Left lung (tissue), 10 donors: ENCODE data around the gene AGL. TPM values are rescaled to one million over a fixed set of nuclear protein-coding genes. Genes with fewer than 3 reads are reported as not detected.

Experiments
- ATAC-seq: fragments of 200-7000 bp; cut with Tn5 transposase; one replicate; pipeline ENCODE4 v1.9.1; 2020; ENCODE audit warnings: moderate library complexity
- DNase-seq, 4 donors: peaks; one replicate each; pipeline ENCODE4 v3.0.0-alpha.2; 2013 to 2020
- H3K27ac ChIP-seq, 2 donors: fragments of 200-600 bp; sonication (generic) in 1 of 2; one replicate each; pipeline versions ENCODE4 v1.5.0 to v1.8.0; 2020 to 2021
- H3K27me3 ChIP-seq, 2 donors: fragments of 200-600 bp; sonication (generic) in 1 of 2; one replicate each; pipeline versions ENCODE4 v1.5.0 to v1.8.0; 2020 to 2021
- H3K36me3 ChIP-seq, 2 donors: fragments of 200-600 bp; sonication (generic) in 1 of 2; one replicate each; pipeline versions ENCODE4 v1.5.0 to v1.8.0; 2020 to 2021
- H3K4me1 ChIP-seq, 2 donors: fragments of 200-600 bp; one replicate each; pipeline ENCODE4 v1.8.0; 2021
- H3K4me3 ChIP-seq, 2 donors: fragments of 200-600 bp; sonication (generic) in 1 of 2; one replicate each; pipeline versions ENCODE4 v1.5.0 to v1.8.0; 2020 to 2021; ENCODE audit warnings: mild to moderate bottlenecking in 1 of 2
- H3K9me3 ChIP-seq, 2 donors: fragments of 200-600 bp; sonication (generic) in 1 of 2; one replicate each; pipeline versions ENCODE4 v1.5.0 to v1.8.0; 2020 to 2021
- intact Hi-C, 2 donors: fragments of 100-400 bp; cut with DNase I; formaldehyde crosslinking; loops; one replicate each; pipeline versions ENCODE4 v1.11.2 to v1.14.2; 2022
- polyA plus RNA-seq, 6 donors: library from polyadenylated mRNA; unstranded; fragments of 120-200 nt; gene quantifications; one replicate each; pipeline ENCODE4 v1.2.1, GENCODE V29; 2013; ENCODE audit not compliant: insufficient read length in 6 of 6
- total RNA-seq, 2 donors: library from RNA; stranded (reverse); fragmentation: NEBNext Ultra II Directional; extraction: Animal tissue kit (Norgen Biotek cat#: 25700); gene quantifications; one replicate each; pipeline ENCODE4 v1.2.1, GENCODE V29; 2021
- TF ChIP-seq, protein P1 (sequence below), 2 donors: fragments of 200-600 bp; sonication (generic) in 1 of 2; IDR thresholded peaks; one replicate each; pipeline versions ENCODE4 v1.5.0 to v1.8.0; 2021; ENCODE audit warnings: antibody characterized with exemption in 2 of 2
- donor health status: DM: no; HTN: yes; CAD: no.
- donor health status: DM: no; HTN: no; CAD: no.

The AGL gene
- total and polyA plus RNA-seq, 8 donors, result 16.9 to 38.4 (median 22.0) TPM

DNA sequence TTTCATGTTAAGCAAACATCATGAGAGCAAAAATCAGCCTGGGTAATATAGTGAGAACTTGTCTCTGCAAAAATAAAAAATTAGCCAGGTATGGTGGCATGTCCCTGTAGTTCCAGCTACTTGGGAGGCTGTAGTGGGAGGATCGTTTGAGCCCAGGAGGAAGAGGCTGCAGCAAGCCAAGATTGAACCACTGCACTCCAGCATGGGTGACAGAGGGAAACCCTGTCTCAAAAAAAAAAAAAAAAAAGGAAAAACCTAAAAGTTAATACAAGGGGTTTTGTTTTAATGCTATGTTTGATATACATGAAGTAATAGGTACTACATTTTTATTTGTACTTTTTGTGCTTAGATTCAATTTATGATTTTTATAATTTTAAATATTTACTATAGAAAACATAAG, 92.6 kb downstream of the AGL start:
- intact Hi-C loops, result no loop called here
- Histone ChIP-seq H3K36me3 (no peaks in the 10 kb centered on the region), H3K4me1 (no peaks in the 10 kb centered on the region), H3K27me3 (no peaks in the 10 kb centered on the region), H3K9me3 (no peaks in the 10 kb centered on the region), H3K4me3 (no peak overlapping the region), H3K27ac (no peak overlapping the region)
- no peak for DNase-seq
- no peak for ATAC-seq
- TF ChIP-seq, protein P1, sequence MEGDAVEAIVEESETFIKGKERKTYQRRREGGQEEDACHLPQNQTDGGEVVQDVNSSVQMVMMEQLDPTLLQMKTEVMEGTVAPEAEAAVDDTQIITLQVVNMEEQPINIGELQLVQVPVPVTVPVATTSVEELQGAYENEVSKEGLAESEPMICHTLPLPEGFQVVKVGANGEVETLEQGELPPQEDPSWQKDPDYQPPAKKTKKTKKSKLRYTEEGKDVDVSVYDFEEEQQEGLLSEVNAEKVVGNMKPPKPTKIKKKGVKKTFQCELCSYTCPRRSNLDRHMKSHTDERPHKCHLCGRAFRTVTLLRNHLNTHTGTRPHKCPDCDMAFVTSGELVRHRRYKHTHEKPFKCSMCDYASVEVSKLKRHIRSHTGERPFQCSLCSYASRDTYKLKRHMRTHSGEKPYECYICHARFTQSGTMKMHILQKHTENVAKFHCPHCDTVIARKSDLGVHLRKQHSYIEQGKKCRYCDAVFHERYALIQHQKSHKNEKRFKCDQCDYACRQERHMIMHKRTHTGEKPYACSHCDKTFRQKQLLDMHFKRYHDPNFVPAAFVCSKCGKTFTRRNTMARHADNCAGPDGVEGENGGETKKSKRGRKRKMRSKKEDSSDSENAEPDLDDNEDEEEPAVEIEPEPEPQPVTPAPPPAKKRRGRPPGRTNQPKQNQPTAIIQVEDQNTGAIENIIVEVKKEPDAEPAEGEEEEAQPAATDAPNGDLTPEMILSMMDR (IDR thresholded peaks at IDR 0.05), result no peak

DNA sequence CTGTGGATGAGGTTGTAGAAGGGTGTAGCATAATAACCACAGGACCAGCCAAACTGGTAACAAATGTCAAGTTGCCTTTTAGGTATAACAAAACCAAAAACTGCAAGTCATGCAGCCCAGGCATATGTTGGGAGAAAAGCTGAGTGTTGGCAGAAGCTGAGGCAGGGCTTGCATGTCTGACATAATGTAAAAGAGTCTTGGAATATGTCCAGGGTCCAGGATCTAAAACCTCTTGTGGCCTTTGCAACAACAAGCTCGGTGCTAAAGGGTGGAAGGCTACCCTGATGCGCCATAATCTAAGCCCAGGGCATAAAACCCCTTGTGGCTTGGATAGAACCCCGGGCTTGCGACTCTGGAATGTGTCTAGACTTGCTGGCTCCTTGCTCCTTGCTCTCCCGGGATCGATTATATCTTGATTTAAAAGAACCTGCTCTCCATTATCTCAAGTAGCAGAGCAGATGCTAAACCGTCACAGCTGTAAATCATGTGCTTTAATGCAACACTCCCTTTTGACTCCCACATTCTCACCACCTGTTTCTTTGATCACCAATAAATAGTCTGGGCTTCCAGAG, 93.1 kb downstream of the AGL start:
- H3K9me3 ChIP-seq, result no peaks in the 10 kb centered on the region

DNA sequence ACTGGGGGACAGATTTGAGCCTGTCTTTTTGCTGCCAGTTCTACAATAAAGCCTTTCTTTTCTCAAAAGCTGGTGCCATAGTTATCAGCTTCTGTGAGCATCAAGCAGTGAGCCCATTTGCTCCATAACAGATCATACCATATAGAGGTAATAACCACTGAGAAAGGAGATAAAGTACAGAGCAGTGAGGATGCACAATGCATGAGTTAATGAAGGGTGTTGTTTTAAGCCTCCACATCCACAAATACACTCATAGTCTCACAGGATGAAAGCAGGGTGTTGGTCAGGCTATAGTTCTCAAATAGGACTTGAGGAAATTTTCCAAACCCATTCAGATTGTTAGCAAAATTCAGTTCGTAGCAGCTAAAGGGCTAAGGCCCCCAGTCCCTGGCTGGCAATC, 94.0 kb downstream of the AGL start:
- Histone ChIP-seq H3K27ac (no peak overlapping the region), H3K4me1 (no peaks in the 10 kb centered on the region), H3K36me3 (no peaks in the 10 kb centered on the region), H3K4me3 (no peak overlapping the region), H3K27me3 (no peaks in the 10 kb centered on the region), H3K9me3 (no peaks in the 10 kb centered on the region)
- TF ChIP-seq, protein P1 (IDR thresholded peaks at IDR 0.05), result no peak
- intact Hi-C loops, result no loop called here
- ATAC-seq (no peak), DNase-seq (no peak)

More for the DNA sequence above, 93.1 kb downstream of the AGL start:
- no peaks in the 10 kb centered on the region for H3K4me1 ChIP-seq
- H3K27me3 ChIP-seq, result no peaks in the 10 kb centered on the region
- no peak overlapping the region for H3K27ac ChIP-seq
- no peaks in the 10 kb centered on the region for H3K36me3 ChIP-seq
- TF ChIP-seq, protein P1 (IDR thresholded peaks at IDR 0.05), result no peak
- no peak overlapping the region for H3K4me3 ChIP-seq
- DNase-seq (no peak), ATAC-seq (no peak)
- intact Hi-C loops, result no loop called here

DNA sequence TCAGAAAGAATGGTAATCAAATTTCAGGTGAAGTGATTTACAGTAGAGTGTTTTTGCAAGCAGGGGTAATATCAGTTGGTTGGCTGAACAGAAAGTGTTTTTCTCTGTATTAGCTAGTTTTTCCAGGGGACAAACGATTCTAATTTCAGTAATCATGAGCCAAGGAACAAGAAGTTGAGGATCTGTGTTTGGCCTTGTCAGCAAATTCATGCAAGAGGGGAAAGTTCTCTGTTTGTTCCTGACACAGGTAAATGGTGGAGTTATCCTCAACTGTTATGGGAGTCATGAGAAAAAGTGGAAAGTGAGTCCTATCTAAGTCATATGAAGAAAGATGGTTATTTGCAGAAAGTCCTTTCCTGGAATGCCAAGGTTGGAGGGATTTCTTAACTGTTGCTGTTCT, 95.0 kb downstream of the AGL start:
- TF ChIP-seq, protein P1 (IDR thresholded peaks at IDR 0.05), result no peak
- ATAC-seq, result no peak
- Histone ChIP-seq H3K27me3 (no peaks in the 10 kb centered on the region), H3K9me3 (no peaks in the 10 kb centered on the region), H3K36me3 (no peaks in the 10 kb centered on the region), H3K27ac (no peak overlapping the region), H3K4me3 (no peak overlapping the region), H3K4me1 (no peaks in the 10 kb centered on the region)
- intact Hi-C loops, result no loop called here
- no peak for DNase-seq

DNA sequence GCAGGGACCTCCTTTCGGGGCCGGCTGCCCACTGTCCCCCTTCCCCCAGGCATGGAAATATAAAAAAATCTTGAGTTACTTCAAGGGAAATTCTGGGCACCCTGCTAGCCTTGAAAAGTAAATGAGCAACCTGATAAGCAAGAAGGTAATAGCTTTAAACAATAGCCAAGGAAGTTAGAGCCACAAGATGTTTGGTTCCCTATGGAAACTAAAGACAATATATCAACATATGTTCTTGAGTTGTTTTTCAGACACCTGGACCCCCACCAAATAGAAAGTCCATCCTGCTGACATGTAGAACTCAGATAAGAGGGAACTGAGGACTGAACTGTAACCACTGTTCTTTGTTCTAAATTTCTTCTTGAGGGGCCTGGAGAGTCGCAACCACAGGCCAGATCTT, 100.3 kb downstream of the AGL start:
- TF ChIP-seq, protein P1 (IDR thresholded peaks at IDR 0.05), result no peak
- Histone ChIP-seq H3K27ac (no peak overlapping the region), H3K36me3 (no peaks in the 10 kb centered on the region), H3K4me3 (no peak overlapping the region), H3K4me1 (no peaks in the 10 kb centered on the region), H3K9me3 (no peaks in the 10 kb centered on the region), H3K27me3 (no peaks in the 10 kb centered on the region)
- ATAC-seq, result no peak
- no peak for DNase-seq
- intact Hi-C loops, result no loop called here
